ENCODE measurements around the gene MMP7.

MMP7 gene

GRCh38 chr11:102566112-102566511 is 35.6 kb upstream of the MMP7 start:
- Histone ChIP-seq H3K18ac (ENCODE audit: low read length) (no peak overlapping the region), H3K9ac (ENCODE audit: low read depth, low read length, poor library complexity) (no peak overlapping the region), H2BK120ac (ENCODE audit: low read depth, low read length) (no peak overlapping the region), H2BK5ac (ENCODE audit: low read length) (no peak overlapping the region), H3K4me2 (ENCODE audit: insufficient read depth, low read length, poor library complexity, severe bottlenecking) (no peak overlapping the region), H2BK12ac (ENCODE audit: low read length) (no peak overlapping the region), H3K79me1 (ENCODE audit: low read depth, low read length) (no peaks in the 10 kb centered on the region), H2AFZ (ENCODE audit: low read length) (no peak overlapping the region), H4K8ac (ENCODE audit: low read depth, low read length) (no peak overlapping the region), H2AK5ac (ENCODE audit: low read depth, low read length) (no peak overlapping the region), H3K27me3 (ENCODE audit: control insufficient read depth in 3 of 3, insufficient read depth in 3 of 3, low read depth in 1 of 3, low read length in 3 of 3) (no peaks in the 10 kb centered on the region), H3K36me3 (replicated peaks in 1 of 2; ENCODE audit: control insufficient read depth in 2 of 2, insufficient read depth in 2 of 2, low read length in 2 of 2) (no peaks in the 10 kb centered on the region), H3K4ac (ENCODE audit: low read length) (no peak overlapping the region), H3K4me1 (ENCODE audit: control insufficient read depth in 2 of 2, insufficient read depth in 1 of 2, low read depth in 1 of 2, low read length in 2 of 2) (no peaks in the 10 kb centered on the region), H3K4me3 (ENCODE audit: low read length in 2 of 2) (no peak overlapping the region), H3K27ac (replicated peaks; ENCODE audit: low read length) (no peak overlapping the region), H4K91ac (ENCODE audit: low read depth, low read length, poor library complexity) (no peak overlapping the region), H2BK15ac (ENCODE audit: low read length) (no peak overlapping the region), H3K9me3 (replicated peaks in 1 of 2; ENCODE audit: control insufficient read depth in 2 of 2, insufficient read depth in 1 of 2, low read depth in 1 of 2, low read length in 2 of 2) (peaks cover 0 to 3% of the 10 kb centered on the region in 2 donors), H3K23ac (ENCODE audit: low read depth, low read length, poor library complexity) (no peak overlapping the region), H3K14ac (ENCODE audit: low read length) (no peak overlapping the region)
- WGBS, 2 donors (ENCODE audit: extremely low coverage in 2 of 2, insufficient read length in 2 of 2, insufficient replicate concordance in 1 of 2), result no CpG with 5 or more reads among the region's 1 CpG
- no peak for DNase-seq (ENCODE audit: low spot score)

- Histone ChIP-seq H3K18ac (ENCODE audit: low read length) (no peak overlapping the region), H3K36me3 (replicated peaks in 1 of 2; ENCODE audit: control insufficient read depth in 2 of 2, insufficient read depth in 2 of 2, low read length in 2 of 2) (no peaks in the 10 kb centered on the region), H3K79me1 (ENCODE audit: low read depth, low read length) (no peaks in the 10 kb centered on the region), H4K8ac (ENCODE audit: low read depth, low read length) (no peak overlapping the region), H3K4me2 (ENCODE audit: insufficient read depth, low read length, poor library complexity, severe bottlenecking) (no peak overlapping the region), H2AK5ac (ENCODE audit: low read depth, low read length) (no peak overlapping the region), H3K9ac (ENCODE audit: low read depth, low read length, poor library complexity) (no peak overlapping the region), H3K9me3 (replicated peaks in 1 of 2; ENCODE audit: control insufficient read depth in 2 of 2, insufficient read depth in 1 of 2, low read depth in 1 of 2, low read length in 2 of 2) (peaks cover 0 to 3% of the 10 kb centered on the region in 2 donors), H2BK12ac (ENCODE audit: low read length) (no peak overlapping the region), H2BK120ac (ENCODE audit: low read depth, low read length) (no peak overlapping the region), H2BK5ac (ENCODE audit: low read length) (no peak overlapping the region), H3K4me1 (ENCODE audit: control insufficient read depth in 2 of 2, insufficient read depth in 1 of 2, low read depth in 1 of 2, low read length in 2 of 2) (no peaks in the 10 kb centered on the region), H3K27ac (replicated peaks; ENCODE audit: low read length) (no peak overlapping the region), H3K27me3 (ENCODE audit: control insufficient read depth in 3 of 3, insufficient read depth in 3 of 3, low read depth in 1 of 3, low read length in 3 of 3) (peaks cover 0 to 1% (median 0%) of the 10 kb centered on the region in 3 experiments), H3K23ac (ENCODE audit: low read depth, low read length, poor library complexity) (no peak overlapping the region), H3K14ac (ENCODE audit: low read length) (no peak overlapping the region), H2BK15ac (ENCODE audit: low read length) (no peak overlapping the region), H3K4ac (ENCODE audit: low read length) (no peak overlapping the region), H2AFZ (ENCODE audit: low read length) (no peak overlapping the region), H3K4me3 (ENCODE audit: low read length in 2 of 2) (no peak overlapping the region), H4K91ac (ENCODE audit: low read depth, low read length, poor library complexity) (no peak overlapping the region)
- no CpG with 5 or more reads among the region's 2 CpGs for WGBS, 2 donors (ENCODE audit: extremely low coverage in 2 of 2, insufficient read length in 2 of 2, insufficient replicate concordance in 1 of 2)
- DNase-seq (ENCODE audit: low spot score), result no peak
Observed at GRCh38 chr11:102564110-102564509, 33.6 kb upstream of the MMP7 start.

DNA sequence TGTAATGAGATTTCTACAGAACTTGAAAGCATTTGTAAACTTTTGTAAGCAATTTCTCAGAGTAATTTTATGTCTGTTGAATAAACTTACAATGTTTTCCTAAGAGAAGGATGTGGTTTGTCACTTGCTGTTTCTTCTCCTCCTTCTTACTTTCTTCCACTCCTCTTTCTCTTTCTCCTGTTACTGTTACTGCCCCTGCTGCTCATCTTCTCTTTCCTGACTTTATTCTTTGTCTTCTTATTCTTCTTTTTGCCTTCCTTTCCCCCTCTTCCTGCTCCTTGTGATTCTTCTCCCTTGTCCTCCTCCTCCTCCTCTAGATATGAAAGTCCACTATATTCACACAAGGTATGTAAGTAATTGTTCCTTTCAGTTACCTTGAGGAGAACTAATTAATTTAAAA is 31.1 kb upstream of the MMP7 start:
- Histone ChIP-seq H3K27ac (replicated peaks; ENCODE audit: low read length) (no peak overlapping the region), H2BK120ac (ENCODE audit: low read depth, low read length) (no peak overlapping the region), H3K23ac (ENCODE audit: low read depth, low read length, poor library complexity) (no peak overlapping the region), H3K27me3 (ENCODE audit: control insufficient read depth in 3 of 3, insufficient read depth in 3 of 3, low read depth in 1 of 3, low read length in 3 of 3) (peaks cover 0 to 3% (median 0%) of the 10 kb centered on the region in 3 experiments), H3K4me2 (ENCODE audit: insufficient read depth, low read length, poor library complexity, severe bottlenecking) (no peak overlapping the region), H3K4me3 (ENCODE audit: low read length in 2 of 2) (no peak overlapping the region), H3K14ac (ENCODE audit: low read length) (no peak overlapping the region), H2BK5ac (ENCODE audit: low read length) (no peak overlapping the region), H3K4me1 (ENCODE audit: control insufficient read depth in 2 of 2, insufficient read depth in 1 of 2, low read depth in 1 of 2, low read length in 2 of 2) (no peaks in the 10 kb centered on the region), H4K91ac (ENCODE audit: low read depth, low read length, poor library complexity) (no peak overlapping the region), H3K9ac (ENCODE audit: low read depth, low read length, poor library complexity) (no peak overlapping the region), H3K4ac (ENCODE audit: low read length) (no peak overlapping the region), H2BK12ac (ENCODE audit: low read length) (no peak overlapping the region), H3K9me3 (replicated peaks in 1 of 2; ENCODE audit: control insufficient read depth in 2 of 2, insufficient read depth in 1 of 2, low read depth in 1 of 2, low read length in 2 of 2) (peaks cover 0 to 3% of the 10 kb centered on the region in 2 donors), H3K18ac (ENCODE audit: low read length) (no peak overlapping the region), H2AK5ac (ENCODE audit: low read depth, low read length) (no peak overlapping the region), H4K8ac (ENCODE audit: low read depth, low read length) (no peak overlapping the region), H3K79me1 (ENCODE audit: low read depth, low read length) (no peaks in the 10 kb centered on the region), H2AFZ (ENCODE audit: low read length) (no peak overlapping the region), H2BK15ac (ENCODE audit: low read length) (no peak overlapping the region), H3K36me3 (replicated peaks in 1 of 2; ENCODE audit: control insufficient read depth in 2 of 2, insufficient read depth in 2 of 2, low read length in 2 of 2) (no peaks in the 10 kb centered on the region)
- DNase-seq (ENCODE audit: low spot score), result no peak

- Histone ChIP-seq H3K4ac (ENCODE audit: low read length) (no peak overlapping the region), H3K23ac (ENCODE audit: low read depth, low read length, poor library complexity) (no peak overlapping the region), H3K27me3 (ENCODE audit: control insufficient read depth in 3 of 3, insufficient read depth in 3 of 3, low read depth in 1 of 3, low read length in 3 of 3) (peaks cover 0 to 3% (median 0%) of the 10 kb centered on the region in 3 experiments), H2BK12ac (ENCODE audit: low read length) (no peak overlapping the region), H2BK120ac (ENCODE audit: low read depth, low read length) (no peak overlapping the region), H2AFZ (ENCODE audit: low read length) (no peak overlapping the region), H3K9me3 (replicated peaks in 1 of 2; ENCODE audit: control insufficient read depth in 2 of 2, insufficient read depth in 1 of 2, low read depth in 1 of 2, low read length in 2 of 2) (no peaks in the 10 kb centered on the region), H3K4me2 (ENCODE audit: insufficient read depth, low read length, poor library complexity, severe bottlenecking) (no peak overlapping the region), H3K9ac (ENCODE audit: low read depth, low read length, poor library complexity) (no peak overlapping the region), H3K4me3 (ENCODE audit: low read length in 2 of 2) (no peak overlapping the region), H3K27ac (replicated peaks; ENCODE audit: low read length) (no peak overlapping the region), H2BK5ac (ENCODE audit: low read length) (no peak overlapping the region), H3K36me3 (replicated peaks in 1 of 2; ENCODE audit: control insufficient read depth in 2 of 2, insufficient read depth in 2 of 2, low read length in 2 of 2) (no peaks in the 10 kb centered on the region), H3K4me1 (ENCODE audit: control insufficient read depth in 2 of 2, insufficient read depth in 1 of 2, low read depth in 1 of 2, low read length in 2 of 2) (no peaks in the 10 kb centered on the region), H3K14ac (ENCODE audit: low read length) (no peak overlapping the region), H2BK15ac (ENCODE audit: low read length) (no peak overlapping the region), H2AK5ac (ENCODE audit: low read depth, low read length) (no peak overlapping the region), H3K18ac (ENCODE audit: low read length) (no peak overlapping the region), H4K91ac (ENCODE audit: low read depth, low read length, poor library complexity) (no peak overlapping the region), H4K8ac (ENCODE audit: low read depth, low read length) (no peak overlapping the region), H3K79me1 (ENCODE audit: low read depth, low read length) (no peaks in the 10 kb centered on the region)
- no CpG with 5 or more reads among the region's 6 CpGs for WGBS, 2 donors (ENCODE audit: extremely low coverage in 2 of 2, insufficient read length in 2 of 2, insufficient replicate concordance in 1 of 2)
- no peak for DNase-seq (ENCODE audit: low spot score)
Observed at GRCh38 chr11:102560555-102561011, 30.0 kb upstream of the MMP7 start.

Measured in neuronal stem cell (in vitro differentiated cells).